Skin of body (tissue), 2 donors: Measurements from ENCODE around the gene SYNGR1. TPM values are rescaled to one million over a fixed set of nuclear protein-coding genes. Genes with fewer than 3 reads are reported as not detected.

ENCODE experiments used
- DNase-seq: peaks from one replicate; lab custom pipeline; 2025; lab: John Stamatoyannopoulos, UW
- total RNA-seq: library from RNA; depleted of rRNA; stranded (reverse); fragments of >200 nt; gene quantifications from one replicate; pipeline ENCODE4 v1.2.3, GENCODE V29; 2014

The SYNGR1 gene
- total RNA-seq, 1 donor from 2014 or later, result 14.6 TPM

GRCh38 chr22:39368461-39368911 lies 18.7 kb downstream of the SYNGR1 start:
- DNase-seq, result no peak

GRCh38 chr22:39369186-39369585 lies 19.4 kb downstream of the SYNGR1 start:
- no peak for DNase-seq

GRCh38 chr22:39369586-39369985 lies 19.8 kb downstream of the SYNGR1 start:
- no peak for DNase-seq

- no peak for DNase-seq
These were observed 21.9 kb downstream of the SYNGR1 start for GRCh38 chr22:39371732-39372131.

- DNase-seq, result no peak
These were observed 24.4 kb downstream of the SYNGR1 start for GRCh38 chr22:39374191-39374590.

- no peak for DNase-seq
These were observed 25.0 kb downstream of the SYNGR1 start for GRCh38 chr22:39374801-39375200.

GRCh38 chr22:39375646-39376045 lies 25.9 kb downstream of the SYNGR1 start:
- no peak for DNase-seq

GRCh38 chr22:39379756-39380730 lies 30.3 kb downstream of the SYNGR1 start:
- no peak for DNase-seq

- DNase-seq, result no peak
These were observed 31.4 kb downstream of the SYNGR1 start for GRCh38 chr22:39381009-39381755.

GRCh38 chr22:39381930-39382329 lies 32.1 kb downstream of the SYNGR1 start:
- no peak for DNase-seq

GRCh38 chr22:39382410-39382809 lies 32.6 kb downstream of the SYNGR1 start:
- DNase-seq, result no peak

- DNase-seq, result no peak
These were observed 34.2 kb downstream of the SYNGR1 start for GRCh38 chr22:39383841-39384625.

GRCh38 chr22:39384750-39385480 lies 35.1 kb downstream of the SYNGR1 start:
- DNase-seq, result no peak

GRCh38 chr22:39388261-39389011 lies 38.6 kb downstream of the SYNGR1 start:
- peak; percentile 36 for DNase-seq

- DNase-seq, result no peak
These were observed 39.6 kb downstream of the SYNGR1 start for GRCh38 chr22:39389420-39389819.

- DNase-seq, result no peak
These were observed 42.7 kb downstream of the SYNGR1 start for GRCh38 chr22:39392341-39392948.

GRCh38 chr22:39395936-39396796 lies 46.4 kb downstream of the SYNGR1 start:
- DNase-seq, result no peak

- peak; percentile 17 for DNase-seq
These were observed 47.0 kb downstream of the SYNGR1 start for GRCh38 chr22:39396797-39397195.

- DNase-seq, result no peak
These were observed 51.5 kb downstream of the SYNGR1 start for GRCh38 chr22:39401301-39401631.
